GM06990 (cell line): ENCODE results near the gene SLC4A5.

ENCODE experiments used
- DNase-seq: peaks from one replicate; pipeline ENCODE4 v3.0.0-alpha.2; 2011; ENCODE audit not compliant: insufficient read length; ENCODE audit errors: extremely low read depth
- H3K27me3 ChIP-seq: replicated peaks from 2 replicates; pipeline ENCODE4 v1.6.0; 2011; ENCODE audit warnings: low read length; ENCODE audit not compliant: control insufficient read depth, insufficient read depth
- H3K36me3 ChIP-seq: 2 replicates; pipeline ENCODE4 v1.5.1; 2011; ENCODE audit warnings: low read length; ENCODE audit not compliant: control insufficient read depth, insufficient read depth
- H3K4me3 ChIP-seq: replicated peaks from 2 replicates; pipeline ENCODE4 v1.5.1; 2011; ENCODE audit warnings: low read depth, mild to moderate bottlenecking, control low read depth, low read length
- CTCF ChIP-seq: IDR thresholded peaks from 2 replicates; pipeline ENCODE4 v1.5.1; 2011; ENCODE audit warnings: low read length, control low read depth, mild to moderate bottlenecking, inconsistent platforms; ENCODE audit not compliant: insufficient read depth, poor library complexity, severe bottlenecking

The SLC4A5 gene

DNA sequence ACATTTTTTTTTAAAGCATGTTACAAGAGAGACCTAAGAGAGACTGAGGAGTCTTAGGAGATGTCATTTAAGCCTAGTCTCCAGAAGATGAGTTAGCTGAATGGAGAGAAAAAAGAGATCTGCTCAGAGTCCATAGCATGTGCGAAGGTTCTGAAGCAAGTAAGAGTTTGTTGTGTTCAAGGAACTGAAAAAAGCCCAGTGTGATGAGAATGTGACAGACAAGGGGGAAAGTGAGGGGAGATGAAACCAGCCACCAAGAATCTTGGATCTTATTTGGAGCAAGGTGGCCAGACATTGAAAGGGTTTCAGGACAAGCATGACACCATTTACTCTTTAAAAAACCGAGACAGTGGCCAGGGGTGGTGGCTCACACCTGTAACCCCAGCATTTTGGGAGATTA, 159.3 kb downstream of the SLC4A5 start:
- no peak for TF ChIP-seq CTCF
- Histone ChIP-seq H3K4me3 (no peak overlapping the region), H3K36me3 (no peaks in the 10 kb centered on the region), H3K27me3 (no peaks in the 10 kb centered on the region)
- no peak for DNase-seq

- Histone ChIP-seq H3K36me3 (no peaks in the 10 kb centered on the region; the same call in 1 of the 2 replicates), H3K4me3 (peak overlapping the region; percentile 35; the same call in 1 of the 2 replicates), H3K27me3 (no peaks in the 10 kb centered on the region)
- peak; percentile 65 for DNase-seq
- TF ChIP-seq CTCF, result no peak
These were observed 161.5 kb downstream of the SLC4A5 start for GRCh38 chr2:74181739-74182138.

GRCh38 chr2:74179063-74179865, 164.0 kb downstream of the SLC4A5 start:
- Histone ChIP-seq H3K36me3 (no peaks in the 10 kb centered on the region; the same call in 1 of the 2 replicates), H3K4me3 (peak overlapping the region; percentile 90), H3K27me3 (no peaks in the 10 kb centered on the region)
- TF ChIP-seq CTCF, result no peak
- DNase-seq, result no peak

GRCh38 chr2:74178211-74179062, 164.8 kb downstream of the SLC4A5 start, which contains the start of gene MOB1A:
Gene MOB1A, minus strand, starts transcription at chr2:74178879. Its CDS starts 205 bp downstream, at chr2:74178674.
- Histone ChIP-seq H3K36me3 (no peaks in the 10 kb centered on the region; the same call in 1 of the 2 replicates), H3K4me3 (peak within 1 kb of the TSS; percentile 90), H3K27me3 (no peaks in the 10 kb centered on the region)
- no peak for TF ChIP-seq CTCF
- peak; percentile 99 for DNase-seq

GRCh38 chr2:74177696-74178095, 165.5 kb downstream of the SLC4A5 start:
- no peaks in the 10 kb centered on the region for H3K27me3 ChIP-seq
- no peak for DNase-seq
- peak overlapping the region; percentile 90 for H3K4me3 ChIP-seq
- TF ChIP-seq CTCF, result no peak
- H3K36me3 ChIP-seq, result no peaks in the 10 kb centered on the region; the same call in 1 of the 2 replicates
